Measurements from ENCODE around the gene AMER3. TPM values are rescaled to one million over a fixed set of nuclear protein-coding genes. Genes with fewer than 3 reads are reported as not detected.

AMER3 gene
- total RNA-seq, 1 donor from 2014 or later: not detected

GRCh38 chr2:130754811-130755210 lies 529 bp upstream of the AMER3 start:
- no peak for DNase-seq

GRCh38 chr2:130756053-130756873 lies 923 bp downstream of the AMER3 start:
- DNase-seq: peak; percentile 64

GRCh38 chr2:130756874-130757668 lies 1.7 kb downstream of the AMER3 start:
- DNase-seq: no peak

DNA sequence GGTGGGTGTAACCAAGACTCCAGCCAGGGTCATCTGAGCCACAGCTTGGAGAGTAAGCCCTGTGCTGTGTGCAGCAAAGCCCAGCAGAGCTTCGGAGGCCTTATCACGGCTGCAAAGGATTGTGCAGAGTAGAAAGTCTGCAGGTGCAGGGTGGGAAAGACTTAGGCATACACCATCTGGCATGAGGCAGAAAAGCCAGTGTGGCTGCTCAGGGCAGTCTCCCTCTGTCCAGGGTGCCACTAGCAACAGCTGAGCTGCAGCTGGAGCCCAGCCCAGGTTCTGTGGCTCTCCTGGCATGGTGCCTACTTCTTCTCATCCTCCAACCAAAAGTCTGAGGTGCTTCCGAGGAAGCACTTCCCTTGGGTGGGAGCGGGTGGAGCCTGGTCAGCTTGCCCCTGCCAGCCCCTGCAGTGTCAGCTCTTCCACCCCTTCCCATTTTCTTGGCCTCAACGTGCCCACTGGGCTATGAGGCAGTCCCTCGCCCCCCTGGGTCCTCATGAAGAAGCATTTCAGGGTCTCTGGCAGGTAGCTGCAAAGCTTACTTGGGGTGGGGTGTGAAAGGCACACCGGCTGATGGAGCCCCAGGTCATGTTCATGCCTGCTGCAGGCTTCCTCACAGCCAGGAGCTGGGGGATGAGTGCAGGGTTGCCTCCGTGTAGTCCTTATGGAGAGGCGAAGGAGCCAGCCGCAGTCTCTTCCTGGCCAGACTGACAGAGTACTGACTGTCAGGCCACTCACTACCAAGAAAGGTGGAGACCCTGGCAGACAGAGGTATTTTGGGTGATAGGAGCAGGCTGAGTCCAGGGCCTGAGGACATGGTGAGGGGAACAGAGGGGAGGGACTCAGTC lies 4.8 kb downstream of the AMER3 start:
- DNase-seq: peak; percentile 6

- DNase-seq: no peak
Observed at GRCh38 chr2:130760754-130761751, 5.7 kb downstream of the AMER3 start.

DNA sequence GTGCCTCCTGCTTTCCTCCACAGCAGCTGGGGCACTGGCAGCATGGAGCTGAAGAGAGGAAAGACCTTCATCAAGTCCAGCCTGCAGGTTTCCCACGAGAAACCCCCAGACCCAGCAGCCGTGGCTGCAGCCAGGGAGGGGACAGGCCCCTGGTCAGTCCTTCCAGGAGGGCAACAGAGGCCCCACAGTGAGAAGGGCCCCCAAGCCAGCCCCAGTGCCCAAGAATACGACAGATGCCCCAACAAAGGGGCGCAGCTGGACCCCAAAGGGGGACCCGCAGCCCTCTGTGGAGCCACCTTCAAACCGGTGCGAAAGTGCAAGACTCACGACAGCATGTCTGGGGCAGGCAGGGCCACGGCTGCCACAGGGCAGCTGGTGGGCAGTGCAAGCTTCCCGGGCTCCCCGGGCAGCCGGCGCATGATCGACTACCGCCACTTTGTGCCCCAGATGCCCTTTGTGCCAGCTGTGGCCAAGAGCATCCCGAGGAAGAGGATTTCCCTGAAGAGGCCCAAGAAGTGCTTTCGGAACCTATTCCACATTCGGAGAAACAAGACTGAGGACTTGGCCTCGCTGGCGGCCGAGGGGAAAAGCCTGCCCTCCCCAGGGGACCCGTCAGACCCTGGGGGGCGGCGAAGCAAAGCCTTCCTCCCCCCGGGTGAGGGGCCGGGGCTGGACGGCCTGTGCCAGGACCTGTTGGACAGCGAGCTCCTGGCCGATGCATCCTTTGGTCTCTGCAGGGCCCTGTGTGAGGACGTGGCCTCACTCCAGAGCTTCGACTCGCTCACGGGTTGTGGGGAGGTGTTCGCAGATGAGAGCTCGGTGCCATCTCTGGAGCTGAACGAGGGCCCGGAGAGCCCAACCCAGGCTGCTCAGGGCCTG lies 6.9 kb downstream of the AMER3 start:
- DNase-seq: no peak

GRCh38 chr2:130762910-130763385 lies 7.6 kb downstream of the AMER3 start:
- no peak for DNase-seq

DNA sequence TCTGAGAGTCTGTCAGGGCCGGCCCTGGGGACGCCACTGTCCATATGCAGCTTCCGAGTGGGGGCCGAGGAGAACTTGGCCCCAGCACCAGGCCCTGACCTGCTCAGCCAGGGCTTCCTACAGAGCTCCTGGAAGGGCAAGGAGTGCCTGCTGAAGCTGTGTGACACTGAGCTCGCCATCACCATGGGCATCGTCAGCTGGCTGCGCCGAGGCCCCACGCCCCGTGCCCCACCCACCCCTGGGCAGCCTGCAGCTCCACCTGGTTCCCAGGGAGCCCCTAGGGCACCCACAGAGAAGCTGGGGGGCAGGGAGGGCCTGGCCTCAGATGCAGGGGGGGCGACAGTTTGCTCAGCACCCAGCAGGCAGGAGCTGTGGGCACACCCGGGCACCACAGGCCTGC lies 8.1 kb downstream of the AMER3 start:
- DNase-seq: no peak

DNA sequence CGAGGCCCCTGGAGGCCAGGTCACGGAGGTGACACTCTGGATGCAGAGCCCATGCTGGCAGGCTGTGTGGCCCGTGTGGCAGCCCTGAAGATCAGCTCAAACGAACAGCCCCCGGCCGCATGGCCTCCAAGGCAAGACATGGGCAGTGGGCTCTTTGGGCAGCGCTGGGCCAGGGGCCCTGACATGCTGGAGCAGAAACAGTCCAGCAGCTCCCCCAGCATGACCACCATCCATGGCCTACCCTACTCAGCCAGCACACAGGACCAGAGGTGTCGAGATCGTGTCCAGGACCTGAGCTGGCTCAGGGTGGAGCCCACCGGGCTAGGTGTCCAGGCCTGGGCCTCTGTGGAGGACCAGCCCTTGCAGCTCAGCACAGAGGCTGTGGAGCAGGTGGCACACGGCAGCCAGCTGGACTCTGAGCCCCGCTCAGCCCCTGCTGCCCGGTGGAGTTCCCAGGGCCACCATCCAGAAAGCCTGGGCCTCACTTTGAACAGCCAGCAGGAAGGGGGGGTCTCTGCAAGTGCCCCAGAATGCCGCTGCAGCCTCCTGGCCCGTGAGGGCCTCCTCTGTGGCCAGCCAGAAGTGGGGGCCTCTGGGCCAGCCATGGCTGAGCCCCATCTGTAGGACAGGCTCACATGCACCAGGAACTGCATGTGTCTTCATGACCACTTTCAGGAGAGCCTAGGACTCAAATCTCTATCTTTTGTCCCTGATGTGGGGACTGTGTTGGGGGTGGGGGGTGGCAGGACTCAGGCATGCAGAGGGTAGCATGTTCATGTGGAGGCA lies 8.9 kb downstream of the AMER3 start:
- DNase-seq: no peak

DNA sequence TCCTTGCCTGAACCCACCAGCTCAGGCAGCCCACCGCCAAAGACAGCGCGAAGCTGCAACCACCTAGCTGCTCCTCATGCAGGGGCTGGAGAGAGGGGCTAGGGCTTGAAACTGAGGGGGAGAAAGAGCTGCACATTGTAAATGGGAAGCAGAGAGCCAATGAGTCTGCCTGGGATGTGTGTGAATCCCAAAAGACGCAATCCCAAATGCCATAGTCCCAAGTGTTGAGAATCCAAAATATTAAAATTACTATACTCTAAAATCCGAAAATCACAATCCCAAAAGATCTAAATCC lies 9.4 kb downstream of the AMER3 start:
- no peak for DNase-seq

GRCh38 chr2:130765464-130765863 lies 10.1 kb downstream of the AMER3 start:
- DNase-seq: no peak

- no peak for DNase-seq
Observed at GRCh38 chr2:130766037-130766436, 10.7 kb downstream of the AMER3 start.

DNA sequence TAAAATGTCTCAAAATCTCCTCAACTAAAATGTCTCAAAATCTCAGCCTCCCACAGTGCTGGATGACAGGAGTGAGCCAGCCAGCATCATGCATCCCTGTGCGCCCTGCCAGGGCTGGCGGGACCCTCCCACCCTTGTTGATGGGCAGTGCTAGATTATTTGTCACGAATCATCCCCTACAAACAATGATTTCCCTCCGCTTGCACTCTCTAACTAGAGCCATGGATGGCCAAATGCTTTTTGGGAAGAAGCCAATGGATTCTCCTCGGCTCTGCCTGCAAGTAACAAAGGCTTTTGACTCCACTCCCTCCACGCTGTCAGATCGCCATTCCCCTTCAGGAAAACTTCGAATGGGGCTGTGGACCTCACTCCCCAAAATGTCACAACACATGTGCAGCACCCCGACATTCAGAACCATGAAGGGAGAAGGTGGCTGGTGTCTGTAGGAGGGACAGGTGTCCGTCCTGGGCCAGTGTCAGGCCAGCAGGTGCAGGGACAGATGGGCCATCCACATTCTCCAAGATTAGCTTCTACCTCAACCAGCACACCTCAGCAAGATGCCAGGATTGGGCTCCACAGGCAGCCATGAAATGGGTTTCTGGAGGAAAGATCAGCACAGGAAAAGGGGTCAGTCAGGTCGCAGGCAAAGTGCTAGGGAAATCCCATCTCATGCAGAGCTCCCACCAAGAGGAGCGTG lies 11.5 kb downstream of the AMER3 start:
- no peak for DNase-seq

DNA sequence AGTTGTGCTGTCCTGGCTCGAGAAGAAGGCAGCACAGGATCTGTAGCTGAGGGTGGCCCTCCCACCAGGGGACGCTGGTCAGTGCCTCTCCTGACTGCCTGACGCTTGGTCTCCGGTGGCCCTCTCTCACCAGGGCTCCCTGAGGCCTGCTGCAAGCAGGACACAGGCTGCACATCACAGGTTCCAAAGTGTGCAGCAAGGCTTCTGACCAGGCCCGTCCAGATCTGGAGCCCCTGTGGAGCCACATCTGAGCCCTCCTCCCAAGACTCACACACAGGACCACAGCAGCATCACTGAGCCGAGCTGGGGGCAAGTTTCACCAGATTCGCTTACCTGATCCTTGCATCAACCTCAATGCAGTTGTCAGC lies 12.1 kb downstream of the AMER3 start:
- no peak for DNase-seq

- DNase-seq: no peak
Observed at GRCh38 chr2:130768191-130768855, 13.0 kb downstream of the AMER3 start.

- DNase-seq: no peak
Observed at GRCh38 chr2:130769343-130769907, 14.1 kb downstream of the AMER3 start.

DNA sequence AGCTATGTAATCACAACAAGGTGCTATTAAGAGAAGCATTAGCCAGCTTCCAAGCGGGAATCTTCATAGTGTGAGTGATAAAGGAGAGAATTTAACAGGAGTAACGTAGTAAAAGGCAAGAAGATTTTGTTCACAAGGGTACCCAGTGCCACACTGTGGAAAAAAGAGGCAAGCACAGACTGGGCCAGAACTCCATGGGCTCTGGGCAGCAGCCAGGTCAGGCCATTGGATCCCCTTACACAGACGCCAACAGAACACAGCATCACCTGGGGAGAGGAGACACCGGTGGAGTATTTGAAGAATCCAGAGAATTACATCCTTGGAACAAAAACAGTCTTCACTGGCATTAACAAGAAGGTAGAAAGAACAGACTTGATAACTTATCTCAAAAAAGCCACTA lies 21.2 kb downstream of the AMER3 start:
- no peak for DNase-seq

GRCh38 chr2:130778781-130779180 lies 23.4 kb downstream of the AMER3 start:
- DNase-seq: no peak

Data from tongue (tissue), 2 donors.